GM21529 (cell line): ENCODE results near the gene PTN.
"Not testable (repeated sequence)": the region's sequence is repeated elsewhere in the genome, so short reads cannot be mapped to it uniquely, and the experiment has no call there.

ENCODE experiments used
- ATAC-seq: cut with Tn5 transposase; IDR thresholded peaks from one replicate; pipeline ENCODE4 v1.9.1; 2021; ENCODE audit not compliant: unreplicated experiment

The PTN gene

DNA sequence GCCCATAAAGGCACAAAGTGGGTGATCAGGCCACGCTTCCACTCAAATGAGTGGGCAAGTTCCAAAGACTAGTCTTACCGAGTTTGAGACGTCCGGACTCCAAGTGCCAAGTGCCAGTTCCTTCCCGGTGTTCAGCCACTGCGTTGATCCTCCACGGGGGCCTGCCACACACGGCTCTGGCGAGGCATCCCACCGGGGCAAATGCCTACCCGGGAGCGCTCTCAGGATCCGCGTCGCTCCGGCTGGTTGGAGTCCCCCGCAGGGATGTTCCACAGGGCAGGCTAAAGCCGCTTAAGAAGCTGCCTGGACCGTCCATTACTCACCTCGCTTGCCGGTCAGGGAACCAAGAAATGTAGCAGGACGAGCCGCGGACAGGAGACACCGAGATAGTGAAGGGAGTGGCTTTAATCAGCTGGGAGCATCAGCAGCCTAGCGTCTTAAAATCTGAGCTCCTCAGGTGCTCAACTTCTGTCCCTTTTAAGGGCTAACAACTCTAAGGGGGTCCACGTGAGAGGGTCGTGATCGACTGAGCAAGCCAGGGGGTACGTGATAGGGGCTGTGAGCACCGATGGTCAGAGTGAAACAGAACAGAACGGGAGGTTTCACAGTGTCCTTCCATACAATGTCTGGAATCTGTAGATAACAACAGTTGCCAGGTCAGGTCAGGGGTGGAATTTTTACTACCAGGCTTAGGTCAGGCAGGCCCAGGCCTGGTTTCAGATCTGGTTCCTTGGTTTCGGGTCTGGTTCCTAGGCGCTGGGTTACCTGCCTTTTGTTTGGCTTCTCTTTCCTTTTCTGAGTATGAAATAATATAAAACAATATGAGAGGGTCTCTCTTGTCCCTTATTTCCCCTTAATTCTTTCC is 75.3 kb downstream of the PTN start:
- not testable (repeated sequence) for ATAC-seq

DNA sequence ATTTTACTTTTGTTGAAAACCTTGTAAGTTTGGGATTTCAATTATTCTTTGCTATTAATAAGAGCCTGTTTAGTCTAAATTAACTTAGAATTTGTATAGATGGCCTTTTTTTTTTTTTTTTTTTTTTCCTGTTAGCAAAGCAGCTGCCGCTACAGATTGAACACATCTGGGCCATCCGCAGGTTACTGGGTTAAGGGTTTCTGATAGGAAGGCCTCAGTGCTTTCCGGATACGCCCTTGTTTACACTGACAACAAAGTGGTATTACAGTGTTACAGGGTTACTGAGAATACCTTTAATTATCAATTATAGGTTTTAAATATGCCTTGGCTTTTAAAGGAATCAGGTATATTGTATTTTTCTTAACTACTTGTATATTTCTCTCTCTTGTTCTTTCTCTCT is 76.8 kb downstream of the PTN start:
- no peak for ATAC-seq

DNA sequence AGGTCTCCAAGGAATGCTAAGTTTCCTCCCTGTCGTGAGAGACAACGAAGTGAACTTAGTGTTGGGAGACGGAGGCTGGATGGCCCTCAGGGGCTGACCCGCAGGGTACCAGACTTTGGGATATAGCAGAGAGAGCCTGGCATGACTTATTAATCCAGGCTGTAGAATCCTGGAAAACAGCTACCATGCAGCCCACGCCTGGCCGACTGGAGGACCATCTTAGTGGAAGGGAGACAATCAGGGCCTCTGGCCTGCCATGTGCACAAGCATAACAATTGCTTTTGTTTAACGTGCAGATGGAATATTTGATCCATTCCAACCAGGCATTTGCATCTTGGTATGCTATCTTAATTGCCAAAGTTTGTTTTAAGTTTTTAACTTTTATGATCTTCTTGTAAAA is 78.1 kb downstream of the PTN start:
- ATAC-seq: not testable (repeated sequence)

DNA sequence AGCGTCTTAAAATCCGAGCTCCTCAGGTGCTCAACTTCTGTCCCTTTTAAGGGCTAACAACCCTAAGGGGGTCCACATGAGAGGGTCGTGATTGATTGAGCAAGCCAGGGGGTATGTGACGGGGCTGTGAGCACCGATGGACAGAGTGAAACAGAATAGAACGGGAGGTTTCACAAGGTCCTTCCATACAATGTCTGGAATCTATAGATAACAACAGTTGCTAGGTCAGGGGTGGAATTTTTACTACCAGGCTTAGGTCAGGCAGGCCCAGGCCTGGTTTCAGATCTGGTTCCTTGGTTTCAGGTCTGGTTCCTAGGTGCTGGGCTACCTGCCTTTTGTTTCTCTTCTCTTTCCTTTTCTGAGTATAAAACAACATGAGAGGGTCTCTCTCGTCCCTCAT is 80.9 kb downstream of the PTN start:
- ATAC-seq: no peak

DNA sequence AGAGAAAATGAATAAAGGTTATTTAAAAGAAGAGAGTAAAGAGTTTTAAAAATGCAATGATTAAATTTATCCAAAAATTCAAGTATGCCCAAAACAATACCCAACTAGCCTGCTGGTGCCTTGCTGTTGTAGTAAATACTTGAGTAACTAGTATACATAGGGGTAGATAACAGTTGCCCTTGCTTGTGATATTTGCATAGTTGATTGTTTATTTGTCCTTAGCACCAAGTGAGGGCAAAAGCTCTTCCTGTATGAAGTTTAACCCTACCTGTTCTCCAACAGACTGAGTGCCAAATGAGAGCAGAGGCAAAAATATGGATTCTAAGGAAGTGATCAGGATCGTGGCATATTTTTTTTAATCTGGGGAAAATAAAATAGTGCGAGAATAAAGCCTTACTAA is 85.0 kb downstream of the PTN start:
- ATAC-seq: no peak

DNA sequence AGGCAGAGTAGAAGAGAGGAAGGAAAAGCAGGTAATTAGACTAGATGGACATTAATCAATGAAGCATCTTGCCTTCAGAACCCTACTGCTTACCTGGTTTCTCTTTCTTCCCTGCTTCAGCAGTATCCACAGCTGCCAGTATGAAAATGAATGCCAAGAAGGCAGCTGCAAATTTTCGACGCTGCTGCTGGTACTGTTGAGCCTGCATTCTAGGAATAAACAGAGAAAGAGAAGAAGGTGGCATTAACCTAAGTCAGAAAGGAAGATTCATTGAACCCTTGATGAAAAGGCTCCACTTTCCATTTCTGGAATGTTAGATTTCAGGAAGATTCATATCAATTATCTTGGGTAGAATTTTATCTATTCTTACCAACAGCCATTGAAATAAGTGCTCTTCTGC is 88.8 kb downstream of the PTN start:
- no peak for ATAC-seq

DNA sequence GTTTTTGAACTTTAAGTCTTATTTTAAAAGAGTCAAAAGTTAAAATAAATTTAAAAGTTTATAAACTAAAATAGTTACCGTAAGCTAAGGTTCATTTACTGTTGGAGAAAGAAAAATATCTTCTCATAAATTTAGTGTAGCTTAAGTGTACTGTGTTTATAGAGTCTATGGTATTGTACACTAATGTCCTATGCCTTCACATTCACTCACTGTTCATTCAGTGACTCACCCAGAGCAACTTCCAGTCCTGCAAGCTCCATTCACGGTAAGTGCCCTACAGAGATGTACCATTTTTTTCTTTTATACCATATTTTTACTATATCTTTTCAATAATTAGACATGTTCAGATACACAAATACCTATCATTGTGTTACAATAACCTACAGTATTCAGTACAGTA is 97.6 kb downstream of the PTN start:
- ATAC-seq: no peak

DNA sequence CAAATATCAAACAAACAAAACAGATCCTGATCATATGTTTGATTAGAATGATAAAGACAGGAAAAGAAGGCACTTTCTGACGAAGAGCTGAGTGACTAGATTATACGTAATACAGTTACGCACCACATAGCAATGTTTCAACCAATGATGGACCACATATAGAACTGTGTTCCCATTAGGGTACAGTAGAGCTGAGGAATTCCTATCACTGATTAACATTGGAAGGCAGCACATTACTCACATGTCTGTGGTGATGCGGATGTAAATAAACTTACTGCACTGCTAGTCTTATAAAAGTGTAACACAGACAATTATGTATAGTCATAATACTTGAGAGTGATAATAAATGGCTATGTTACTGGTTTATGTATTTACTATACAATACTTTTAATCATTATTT is 98.3 kb downstream of the PTN start:
- no peak for ATAC-seq

DNA sequence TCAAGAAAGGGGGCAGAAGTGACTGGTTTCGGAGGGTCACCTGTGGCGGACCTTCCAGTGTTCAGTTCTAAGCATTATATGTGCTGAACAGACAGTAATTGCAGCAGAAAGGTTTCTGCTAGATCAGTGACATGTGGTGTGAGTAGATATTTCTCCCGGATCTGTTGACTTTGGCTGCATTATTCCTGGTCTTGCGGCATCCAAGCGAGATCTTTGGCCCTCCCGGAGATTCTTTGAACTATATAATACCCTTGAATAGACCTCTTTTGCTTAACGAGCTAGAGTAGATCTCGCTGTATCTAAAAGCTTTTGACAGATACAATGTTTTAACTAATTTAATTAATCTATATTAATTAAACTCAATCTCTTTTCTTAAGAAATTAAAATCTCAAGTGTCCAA is 99.8 kb downstream of the PTN start:
- ATAC-seq: no peak

DNA sequence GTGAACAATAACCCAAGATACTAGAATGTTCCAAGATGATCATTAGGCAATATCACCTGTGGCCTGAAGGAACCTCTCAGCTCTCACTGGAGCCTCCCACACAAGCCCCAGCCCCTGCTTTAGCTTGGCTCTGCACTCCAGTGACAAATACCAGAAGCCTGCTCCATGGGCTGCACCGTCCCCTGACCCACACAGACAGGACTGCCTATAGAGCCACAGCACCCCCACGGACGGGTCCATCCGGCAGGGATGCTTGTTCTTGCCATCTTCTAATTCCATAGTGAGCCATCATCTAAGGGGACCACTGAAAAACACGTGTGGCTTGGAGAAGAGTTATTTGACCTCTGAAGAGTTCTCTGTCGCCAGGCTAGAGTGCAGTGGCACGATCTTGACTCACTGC is 100.9 kb downstream of the PTN start:
- no peak for ATAC-seq

DNA sequence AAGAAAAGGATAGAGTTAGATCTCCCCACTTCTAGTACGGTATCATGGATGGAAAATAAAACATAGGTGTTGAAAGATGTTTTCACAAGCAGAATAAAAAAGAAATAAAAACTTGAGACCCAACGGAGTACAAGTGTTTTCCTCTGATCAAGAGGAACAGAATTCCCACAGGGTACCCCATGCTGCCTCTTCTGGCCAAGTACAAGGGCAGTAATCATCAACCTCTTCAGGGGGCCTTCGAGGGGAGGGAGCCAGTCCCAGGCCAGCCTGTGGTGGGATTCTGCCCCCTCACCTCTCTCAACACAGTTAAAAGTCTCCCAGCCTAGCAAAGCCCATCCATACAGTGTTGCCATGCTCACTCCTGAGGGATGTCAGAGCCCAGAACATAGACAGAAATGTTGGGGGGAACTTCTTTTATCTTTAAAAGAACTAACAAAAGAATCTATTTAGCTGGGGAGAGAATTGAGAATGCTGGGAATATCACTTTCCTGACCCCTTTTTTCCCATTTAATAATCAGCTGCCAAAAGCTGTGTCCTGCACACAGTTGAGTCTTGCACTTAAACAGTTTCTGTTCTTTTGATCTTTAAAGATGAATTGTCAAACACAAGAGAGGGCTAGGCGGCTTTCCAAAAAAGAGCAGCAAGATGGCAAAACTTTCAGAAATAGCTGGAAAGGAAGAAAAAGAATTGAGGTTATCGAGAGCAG is 101.7 kb downstream of the PTN start:
- ATAC-seq: no peak

DNA sequence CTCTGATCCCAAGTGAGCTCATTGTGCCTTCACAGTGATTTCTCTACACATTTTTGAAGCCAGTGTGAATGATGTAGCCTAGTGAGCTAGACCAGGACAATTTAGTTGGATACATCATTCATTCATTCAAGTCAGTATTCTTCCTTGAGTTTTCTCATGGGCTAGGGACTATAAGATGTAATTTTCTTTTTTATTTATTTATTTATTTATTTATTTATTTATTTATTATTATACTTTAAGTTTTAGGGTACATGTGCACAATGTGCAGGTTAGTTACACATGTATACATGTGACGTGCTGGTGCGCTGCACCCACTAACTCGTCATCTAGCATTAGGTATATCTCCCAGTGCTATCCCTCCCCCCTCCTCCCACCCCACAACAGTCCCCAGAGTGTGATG is 104.3 kb downstream of the PTN start:
- not testable (repeated sequence) for ATAC-seq

DNA sequence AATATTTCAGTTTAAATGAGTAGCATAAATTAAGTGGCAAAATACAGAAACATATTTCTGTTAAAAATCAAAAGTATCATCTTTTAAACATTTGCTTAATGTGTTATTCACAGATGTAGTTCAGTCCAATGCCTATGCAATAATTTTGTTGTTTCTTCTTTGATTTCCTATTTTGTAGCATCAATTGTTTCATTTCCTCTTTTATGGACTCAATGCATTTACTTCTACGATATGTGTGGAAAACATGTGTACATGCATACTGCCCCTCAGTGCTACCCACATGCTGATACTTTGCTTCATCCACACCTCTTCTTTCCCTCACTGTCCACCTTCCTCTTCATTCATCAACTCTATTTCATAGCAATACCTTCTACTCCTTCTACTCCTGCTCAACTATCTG is 108.1 kb downstream of the PTN start:
- ATAC-seq: no peak

DNA sequence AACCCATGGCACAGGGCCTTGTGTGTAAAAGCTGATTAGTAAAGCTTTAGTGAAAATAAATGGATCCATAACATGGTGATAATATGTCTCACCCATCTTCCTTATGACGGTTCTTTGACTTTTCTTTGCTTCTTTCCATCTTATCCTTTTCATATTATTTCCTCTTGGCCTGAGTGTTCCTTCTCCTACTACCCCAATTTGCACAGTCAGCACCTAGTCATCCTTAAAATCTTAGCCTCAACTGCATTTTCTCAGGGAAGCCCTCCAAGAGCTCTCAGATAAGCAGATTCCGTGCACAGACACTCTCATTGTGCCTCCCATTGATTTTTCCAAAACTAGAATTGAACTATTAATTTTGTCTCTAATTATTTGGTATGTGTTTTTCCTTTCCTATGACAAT is 112.4 kb downstream of the PTN start:
- no peak for ATAC-seq

DNA sequence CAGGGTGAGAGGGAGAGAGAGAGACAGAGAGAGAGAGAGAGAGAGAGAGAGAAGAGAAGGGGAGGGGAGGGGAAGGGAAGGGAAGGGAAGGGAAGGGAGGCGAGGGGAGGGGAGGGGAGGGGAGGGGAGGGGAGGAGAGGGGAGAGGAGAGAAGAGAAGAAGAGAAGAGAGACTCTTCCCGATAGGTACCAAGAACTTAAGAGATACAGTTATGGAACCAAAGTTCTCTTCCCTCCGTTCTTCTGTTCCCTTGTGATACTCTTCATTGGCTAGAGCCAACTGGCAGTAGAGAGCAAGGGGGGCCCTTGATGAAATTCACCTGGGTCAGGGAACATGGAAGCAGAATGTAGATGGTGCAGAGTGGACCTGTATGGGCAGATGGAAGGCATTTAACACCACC is 122.1 kb downstream of the PTN start:
- no peak for ATAC-seq

DNA sequence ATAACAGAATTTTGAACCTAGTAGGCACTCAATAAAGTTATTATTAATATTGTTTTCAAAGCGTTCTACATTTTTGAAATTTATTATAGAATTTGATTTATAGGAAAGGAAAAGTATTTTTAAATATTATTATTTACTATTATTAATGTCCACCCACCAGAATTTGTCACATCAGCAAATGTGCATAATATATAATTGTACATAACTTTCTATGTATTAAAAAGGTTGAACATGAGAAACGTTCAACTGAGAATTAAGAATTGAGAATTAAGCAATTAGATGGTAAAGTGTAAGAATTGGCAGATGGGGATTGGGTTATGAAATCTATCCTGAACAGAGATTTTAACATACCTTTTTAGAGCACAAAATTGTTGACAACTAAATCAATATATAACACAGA is 129.8 kb downstream of the PTN start:
- ATAC-seq: no peak

DNA sequence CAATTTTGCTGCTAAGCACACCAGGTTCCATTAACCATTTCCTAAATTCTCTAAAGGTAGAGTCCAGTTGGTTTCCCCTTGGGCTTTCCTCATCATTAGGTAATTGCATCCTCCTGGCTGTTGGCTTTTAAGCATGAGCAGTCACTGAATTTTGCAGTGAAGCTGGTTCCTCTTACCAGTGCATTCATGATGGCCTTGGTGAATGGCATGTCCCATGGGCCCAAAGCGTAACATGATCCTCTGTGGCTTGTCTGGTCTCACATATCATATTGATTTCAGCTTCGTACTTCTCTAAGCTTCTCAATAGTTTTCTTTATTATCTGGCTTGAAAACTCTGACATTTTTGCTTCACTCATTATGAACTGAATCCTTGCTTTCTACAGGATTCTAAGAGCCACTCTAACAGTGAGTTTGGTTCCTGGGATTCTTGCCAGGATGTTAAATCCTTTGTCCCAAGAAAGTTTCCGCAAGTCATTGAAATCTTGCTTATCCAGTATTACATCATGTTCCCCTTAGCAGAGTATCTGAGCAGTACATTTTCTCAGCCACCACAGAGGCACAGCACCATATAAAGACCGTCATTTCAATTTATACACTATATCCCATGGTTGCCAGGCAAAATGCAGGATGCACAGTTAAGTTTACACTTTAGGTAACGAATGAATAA is 134.2 kb downstream of the PTN start:
- no peak for ATAC-seq

DNA sequence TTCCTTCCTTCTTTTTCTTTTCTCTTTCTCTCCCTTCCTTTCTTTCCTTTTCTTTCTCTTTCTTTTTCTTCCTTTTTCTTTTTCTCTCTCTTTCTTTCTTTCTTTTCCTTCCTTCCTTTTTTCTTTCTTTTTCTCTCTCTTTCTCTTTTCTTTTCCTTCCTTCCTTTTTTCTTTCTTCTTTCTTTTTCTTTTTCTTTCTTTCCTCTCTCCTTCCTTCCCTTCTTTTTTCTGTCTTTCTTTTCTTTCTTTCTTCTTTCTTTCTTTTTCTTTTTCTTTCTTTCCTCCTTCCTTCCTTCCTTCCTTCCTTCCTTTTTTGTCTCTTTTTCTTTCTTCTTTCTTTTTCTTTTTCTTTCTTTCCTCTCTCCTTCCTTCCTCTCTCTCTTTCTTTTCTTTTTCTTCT is 136.8 kb downstream of the PTN start:
- ATAC-seq: no peak

DNA sequence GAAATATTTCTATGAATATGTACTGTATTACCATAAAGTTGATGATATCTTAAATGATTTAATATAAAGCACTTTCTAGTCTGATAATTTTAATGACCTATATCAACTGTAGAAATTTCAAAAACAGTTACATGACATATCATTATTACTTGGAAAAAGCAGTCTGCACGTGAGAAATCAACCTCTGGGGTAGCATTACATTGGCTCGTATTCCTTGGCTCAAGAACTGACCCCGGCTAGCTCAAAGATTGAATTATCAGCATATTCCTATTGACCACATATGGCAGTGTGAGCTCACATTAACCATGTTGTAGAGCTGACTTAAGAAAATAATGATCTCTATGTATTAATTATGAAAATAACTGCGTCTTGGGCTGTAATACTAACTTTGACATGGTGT is 139.3 kb downstream of the PTN start:
- no peak for ATAC-seq

DNA sequence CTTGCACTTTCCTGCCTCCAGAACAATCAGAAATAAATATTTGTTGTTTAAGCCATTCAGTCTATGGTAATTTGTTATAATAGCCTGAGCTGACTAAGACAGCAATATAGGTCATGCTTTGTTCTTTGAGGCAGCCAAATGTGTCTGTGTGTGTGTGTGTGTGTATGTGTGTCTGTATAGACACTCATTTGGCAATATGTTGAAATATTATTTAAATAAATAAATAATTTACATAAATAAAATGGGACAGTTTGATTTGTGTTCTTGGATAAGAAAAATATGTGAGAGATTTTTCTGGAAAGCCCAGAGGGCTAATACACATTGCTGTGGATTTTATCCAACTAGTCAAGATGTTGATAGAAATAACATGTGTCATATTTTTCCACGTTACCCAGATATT is 140.2 kb downstream of the PTN start:
- ATAC-seq: no peak

DNA sequence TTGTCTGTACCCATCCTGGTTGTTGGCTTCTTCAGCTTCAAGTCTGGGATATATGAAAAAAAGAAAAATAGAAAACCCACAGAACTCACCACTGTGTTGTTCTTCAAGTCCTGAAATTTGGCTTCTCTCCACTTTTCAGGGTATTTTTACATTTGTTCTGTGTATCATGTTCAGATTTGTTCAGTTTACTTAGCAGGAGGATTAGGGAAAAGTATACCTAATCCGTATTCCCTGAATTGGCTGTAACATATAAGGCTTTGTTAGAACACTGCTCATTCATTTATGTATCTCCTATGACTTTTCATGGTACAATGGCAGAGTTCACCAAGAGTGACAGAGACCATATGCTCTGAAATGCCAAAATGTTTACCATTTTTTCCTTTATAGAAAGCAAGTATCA is 146.9 kb downstream of the PTN start:
- no peak for ATAC-seq

DNA sequence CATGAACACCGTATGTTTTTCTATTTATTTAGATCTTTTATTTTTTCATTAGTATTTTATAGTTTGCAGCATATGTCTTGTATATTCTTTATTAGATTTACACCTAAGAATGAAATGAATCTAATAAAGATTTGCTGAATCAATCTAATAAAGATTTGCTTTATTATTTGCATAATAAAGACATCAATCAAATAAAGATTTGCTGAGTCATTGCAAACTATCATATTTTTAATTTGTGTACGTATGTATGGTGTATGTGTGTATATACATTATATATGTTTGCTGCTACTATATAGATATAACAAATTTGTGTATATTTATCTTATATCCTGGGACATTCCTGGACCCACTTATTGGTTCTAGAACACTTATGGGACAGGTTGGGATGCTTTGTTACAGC is 147.5 kb downstream of the PTN start:
- no peak for ATAC-seq
